ENCODE measurements around the gene CLDN3. TPM values are rescaled to one million over a fixed set of nuclear protein-coding genes. Genes with fewer than 3 reads are reported as not detected.
A peak's percentile ranks its signal among the peaks of the same experiment; 100 is the strongest.
"Not testable (repeated sequence)": the region's sequence is repeated elsewhere in the genome, so short reads cannot be mapped to it uniquely, and the experiment has no call there.

Gene CLDN3
- total RNA-seq, 4 donors from 2014 or later, result 55.3 to 944 (median 831) TPM

DNA sequence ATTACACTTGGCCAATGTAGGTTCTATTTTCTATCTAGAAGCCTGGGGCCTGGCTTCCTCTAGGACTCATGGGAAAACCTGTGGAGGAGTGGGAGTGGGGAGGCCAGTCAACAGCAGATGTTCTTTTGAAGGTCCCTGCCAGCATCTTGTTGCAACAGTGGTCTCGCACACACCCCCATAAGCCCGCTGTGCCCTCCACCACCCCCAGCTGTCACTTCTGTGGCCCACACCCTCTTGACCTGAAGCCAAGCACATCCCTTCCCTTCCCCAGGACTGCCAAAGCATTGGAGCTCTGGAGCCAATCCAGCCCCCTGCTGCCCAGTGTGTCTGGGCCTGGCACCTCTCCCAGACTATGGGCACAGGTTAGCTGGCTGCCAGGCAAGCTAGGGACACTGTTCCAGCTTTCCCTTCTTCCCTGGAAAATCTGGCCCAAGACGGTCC, 48.7 kb downstream of the CLDN3 start:
- H3K27me3 ChIP-seq, result no peaks in the 10 kb centered on the region
- TF ChIP-seq POLR2A (IDR thresholded peaks at IDR 0.05), result no peak
- TF ChIP-seq, protein P1, sequence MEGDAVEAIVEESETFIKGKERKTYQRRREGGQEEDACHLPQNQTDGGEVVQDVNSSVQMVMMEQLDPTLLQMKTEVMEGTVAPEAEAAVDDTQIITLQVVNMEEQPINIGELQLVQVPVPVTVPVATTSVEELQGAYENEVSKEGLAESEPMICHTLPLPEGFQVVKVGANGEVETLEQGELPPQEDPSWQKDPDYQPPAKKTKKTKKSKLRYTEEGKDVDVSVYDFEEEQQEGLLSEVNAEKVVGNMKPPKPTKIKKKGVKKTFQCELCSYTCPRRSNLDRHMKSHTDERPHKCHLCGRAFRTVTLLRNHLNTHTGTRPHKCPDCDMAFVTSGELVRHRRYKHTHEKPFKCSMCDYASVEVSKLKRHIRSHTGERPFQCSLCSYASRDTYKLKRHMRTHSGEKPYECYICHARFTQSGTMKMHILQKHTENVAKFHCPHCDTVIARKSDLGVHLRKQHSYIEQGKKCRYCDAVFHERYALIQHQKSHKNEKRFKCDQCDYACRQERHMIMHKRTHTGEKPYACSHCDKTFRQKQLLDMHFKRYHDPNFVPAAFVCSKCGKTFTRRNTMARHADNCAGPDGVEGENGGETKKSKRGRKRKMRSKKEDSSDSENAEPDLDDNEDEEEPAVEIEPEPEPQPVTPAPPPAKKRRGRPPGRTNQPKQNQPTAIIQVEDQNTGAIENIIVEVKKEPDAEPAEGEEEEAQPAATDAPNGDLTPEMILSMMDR (IDR thresholded peaks at IDR 0.05), result no peak
- no peaks in the 10 kb centered on the region for H3K9me3 ChIP-seq
- no peaks in the 10 kb centered on the region for H3K36me3 ChIP-seq
- DNase-seq, result no peak
- peaks cover 0 to 32% (median 13%) of the 10 kb centered on the region in 4 donors for H3K4me1 ChIP-seq
- no peak overlapping the region for H3K4me3 ChIP-seq
- no peak overlapping the region for H3K27ac ChIP-seq

DNA sequence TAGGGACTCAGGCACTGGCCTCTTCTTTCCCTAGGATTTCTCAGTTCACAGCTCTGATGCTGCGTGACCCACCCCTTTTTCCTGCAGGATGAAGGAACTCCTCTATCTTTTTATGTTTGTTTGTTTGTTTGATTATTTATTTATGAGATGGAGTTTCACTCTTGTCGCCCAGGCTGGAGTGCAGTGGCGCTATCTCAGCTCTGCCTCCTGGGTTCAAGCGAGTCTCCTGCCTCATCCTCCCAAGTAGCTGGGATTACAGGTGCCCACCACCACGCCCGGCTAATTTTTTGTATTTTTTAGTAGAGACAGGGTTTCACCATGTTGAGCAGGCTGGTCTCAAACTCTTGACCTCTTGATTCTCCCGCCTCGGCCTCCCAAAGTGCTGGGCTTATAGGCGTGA, 49.6 kb downstream of the CLDN3 start:
- not testable (repeated sequence) for H3K27ac ChIP-seq, H3K9me3 ChIP-seq, H3K27me3 ChIP-seq, H3K36me3 ChIP-seq, DNase-seq, H3K4me3 ChIP-seq
- H3K4me1 ChIP-seq, result peaks cover 0 to 40% (median 13%) of the 10 kb centered on the region in 4 donors

DNA sequence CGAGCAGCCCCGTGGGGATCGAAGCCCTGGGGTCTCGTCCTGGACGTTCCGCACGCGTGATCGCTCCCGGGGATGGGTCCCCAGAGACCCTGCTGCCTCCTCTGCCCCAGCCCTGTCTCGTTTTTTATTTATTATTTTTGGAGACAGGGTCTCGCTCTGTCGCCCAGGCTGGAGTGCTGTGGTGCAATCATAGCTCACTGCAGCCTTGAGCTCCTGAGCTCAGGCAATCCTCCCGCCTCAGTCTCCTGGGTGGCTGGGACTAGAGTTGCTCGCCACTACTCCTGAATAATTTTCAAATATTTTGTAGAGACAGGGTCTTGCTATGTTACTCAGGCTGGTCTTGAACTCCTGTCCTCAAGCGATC, 50.3 kb downstream of the CLDN3 start:
- TF ChIP-seq, protein P1 (IDR thresholded peaks at IDR 0.05), result no peak
- no peak for TF ChIP-seq POLR2A (IDR thresholded peaks at IDR 0.05)
- Histone ChIP-seq H3K27ac (peak overlapping the region in 1 of 4 donors; percentile 30), H3K36me3 (no peaks in the 10 kb centered on the region), H3K4me3 (peak overlapping the region; percentile 13 to 92 (median 72)), H3K9me3 (no peaks in the 10 kb centered on the region), H3K4me1 (peaks cover 0 to 43% (median 13%) of the 10 kb centered on the region in 4 donors), H3K27me3 (no peaks in the 10 kb centered on the region)
- no peak for DNase-seq

Small RNAs within 50 kb of the gene (small RNA-seq; reads per million reads assigned to genes)
- 0 reads per million in 2 donors for gene RN7SL265P

Other genes with a start within 250 kb of the CLDN3 start
- gene BAZ1B, start 248.0 kb downstream of the CLDN3 start, total RNA-seq, result 100 to 1,000 TPM in 1 of 4 donors, 10 to 100 TPM in 3; 38.6 to 162 (median 52.6) TPM
- 10 to 100 TPM; 63.5 to 73.4 (median 70.6) TPM for gene BCL7B, start 212.6 kb downstream of the CLDN3 start, total RNA-seq
- gene TBL2, start 191.7 kb downstream of the CLDN3 start, total RNA-seq, result 10 to 100 TPM; 35.6 to 61.9 (median 46.1) TPM
- 100 to 1,000 TPM; 114 to 465 (median 293) TPM for gene MLXIPL, start 145.7 kb downstream of the CLDN3 start, total RNA-seq
- 1 to 10 TPM in 3 of 4 donors, not detected in 1; 1.1 to 6.3 (median 5.0) TPM for gene VPS37D, start 102.4 kb downstream of the CLDN3 start, total RNA-seq
- 1 to 10 TPM; 1.7 to 8.1 (median 5.6) TPM for gene DNAJC30, start 86.8 kb downstream of the CLDN3 start, total RNA-seq
- 10 to 100 TPM; 34.5 to 48.7 (median 44.1) TPM for gene BUD23, start 86.7 kb downstream of the CLDN3 start, total RNA-seq
- 10 to 100 TPM in 3 of 4 donors, 1 to 10 TPM in 1; 5.6 to 27.3 (median 23.3) TPM for gene STX1A, start 50.6 kb downstream of the CLDN3 start, total RNA-seq
- 100 to 1,000 TPM in 2 of 4 donors, 10 to 100 TPM in 2; 65.9 to 156 (median 98.5) TPM for gene ABHD11, start 31.5 kb downstream of the CLDN3 start, total RNA-seq
- gene CLDN4, start 60.7 kb upstream of the CLDN3 start, total RNA-seq, result 100 to 1,000 TPM in 3 of 4 donors, 10 to 100 TPM in 1; 83.3 to 551 (median 450) TPM
- 10 to 100 TPM in 2 of 4 donors, 1 to 10 TPM in 2; 2.1 to 20.4 (median 11.7) TPM for gene METTL27, start 72.2 kb upstream of the CLDN3 start, total RNA-seq
- gene TMEM270, start 90.9 kb upstream of the CLDN3 start, total RNA-seq, result not detected

Data from Peyer's patch (tissue), 4 donors.